Common myeloid progenitor, CD34-positive (primary cell): ENCODE measurements around the gene MAPKAPK2.

Experiments
- CTCF ChIA-PET: fragments of 350-600 bp; sonication (Branson Sonifier 250); formaldehyde crosslinking; loops from one replicate; lab custom pipeline; 2021; ENCODE audit warnings: antibody characterized with exemption; lab: Charles Lee
- POLR2A ChIA-PET: fragments of 350-600 bp; sonication (Branson Sonifier 250); formaldehyde crosslinking; loops from one replicate; lab custom pipeline; 2021; ENCODE audit warnings: antibody characterized with exemption; lab: Charles Lee
- DNase-seq, 3 donors: peaks; one replicate each; pipeline versions ENCODE4 v3.0.0 to v3.0.0-alpha.2; 2013
- H3K27ac ChIP-seq, 2 experiments: 1 replicate in 1 of 2; 2 replicates in 1 of 2; pipeline ENCODE4 v1.7.0; 2013; ENCODE audit warnings: inconsistent platforms in 2 of 2, low read length in 2 of 2, mild to moderate bottlenecking in 2 of 2, low read depth in 1 of 2, moderate library complexity in 1 of 2; ENCODE audit not compliant: severe bottlenecking in 2 of 2, insufficient read depth in 1 of 2, poor library complexity in 1 of 2
- H3K27me3 ChIP-seq, 5 experiments: replicated peaks in 2 of 5; 1 replicate in 3 of 5; 2 replicates in 2 of 5; pipeline versions ENCODE4 v1.6.1 to v1.7.0; 2013; ENCODE audit warnings: low read length in 4 of 5, mild to moderate bottlenecking in 2 of 5, moderate library complexity in 2 of 5, inconsistent platforms in 1 of 5; ENCODE audit not compliant: insufficient read depth in 5 of 5, control insufficient read depth in 4 of 5
- H3K36me3 ChIP-seq, 4 experiments: 1 replicate in 2 of 4; 2 replicates in 2 of 4; pipeline versions ENCODE4 v1.6.1 to v1.7.0; 2013; ENCODE audit warnings: low read length in 3 of 4, control low read depth in 1 of 4, mild to moderate bottlenecking in 1 of 4; ENCODE audit not compliant: control insufficient read depth in 4 of 4, insufficient read depth in 4 of 4
- H3K4me1 ChIP-seq, 4 experiments: 1 replicate in 3 of 4; 2 replicates in 1 of 4; pipeline versions ENCODE4 v1.6.1 to v1.7.1; 2013; ENCODE audit warnings: low read length in 3 of 4, mild to moderate bottlenecking in 3 of 4, control low read depth in 1 of 4, inconsistent platforms in 1 of 4, moderate library complexity in 1 of 4; ENCODE audit not compliant: control insufficient read depth in 4 of 4, insufficient read depth in 4 of 4; ENCODE audit errors: control extremely low read depth in 1 of 4
- H3K4me3 ChIP-seq, 7 experiments: 1 replicate in 4 of 7; 2 replicates in 3 of 7; pipeline versions ENCODE4 v1.5.1 to v1.7.0; 2013; ENCODE audit warnings: mild to moderate bottlenecking in 7 of 7, low read length in 6 of 7, moderate library complexity in 6 of 7, inconsistent platforms in 2 of 7, low read depth in 2 of 7, control low read depth in 1 of 7; ENCODE audit not compliant: insufficient read depth in 4 of 7, control insufficient read depth in 1 of 7; ENCODE audit errors: extremely low read depth in 1 of 7
- H3K9me3 ChIP-seq, 5 experiments: 1 replicate in 4 of 5; 2 replicates in 1 of 5; pipeline versions ENCODE4 v1.6.1 to v1.7.1; 2013; ENCODE audit warnings: low read length in 4 of 5, mild to moderate bottlenecking in 2 of 5, inconsistent platforms in 1 of 5, low read depth in 1 of 5, moderate library complexity in 1 of 5; ENCODE audit not compliant: control insufficient read depth in 4 of 5, insufficient read depth in 2 of 5; ENCODE audit errors: control extremely low read depth in 1 of 5
- WGBS: methylation state at CpG from one replicate; pipeline ENCODE4 v1.1.5; 2013; ENCODE audit not compliant: insufficient coverage; 5-methylcytosine and 5-hydroxymethylcytosine counted together

Gene MAPKAPK2

DNA sequence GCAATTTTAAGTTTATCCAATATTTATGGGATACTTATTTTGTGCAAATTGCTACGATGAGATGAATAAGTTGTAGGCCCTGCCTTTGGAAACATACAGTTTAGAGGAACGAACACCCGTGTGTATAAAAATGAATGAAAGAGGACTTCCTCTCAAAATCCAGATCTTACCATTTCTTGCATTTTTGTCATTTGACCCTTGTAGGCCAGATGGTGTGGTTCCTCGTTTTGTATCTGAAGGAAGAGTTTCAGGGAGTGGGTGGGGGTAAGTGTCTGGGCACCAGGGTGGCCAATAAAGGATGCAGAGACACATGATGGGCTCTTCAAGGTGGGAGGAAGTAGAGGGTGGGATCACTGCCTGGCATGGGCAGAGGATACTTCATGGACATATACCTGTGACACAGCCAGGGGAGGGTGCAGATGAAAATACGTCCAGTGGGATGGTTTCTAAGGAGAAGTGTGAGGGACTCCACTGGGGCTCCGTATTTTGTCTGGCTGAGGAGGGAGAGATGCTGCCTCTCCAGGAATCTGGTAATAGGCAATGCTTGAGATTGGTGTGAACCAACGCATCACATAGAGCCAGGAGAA is 14.4 kb downstream of the MAPKAPK2 start:
- H3K27ac ChIP-seq, result no peak overlapping the region
- ChIA-PET POLR2A (interaction anchor here (0.7 to 0.8 kb wide), 2 partner anchors 8 to 22 kb away, joined by 4 to 5 read pairs; no protein-coding TSS in a partner anchor), CTCF (interaction anchor here (1.3 to 1.5 kb wide), 2 partner anchors 9 to 10 kb away, joined by 4 to 7 read pairs; no protein-coding TSS in a partner anchor)
- no peak overlapping the region for H3K4me3 ChIP-seq
- peak in 2 of 3 donors; percentile 38 to 52 for DNase-seq
- H3K4me1 ChIP-seq, result peaks cover 11 to 44% (median 29%) of the 10 kb centered on the region in 4 experiments
- H3K27me3 ChIP-seq, result no peaks in the 10 kb centered on the region
- peaks cover 4 to 20% (median 17%) of the 10 kb centered on the region in 4 experiments for H3K36me3 ChIP-seq
- 92% methylated on average over 3 of the region's 7 CpGs for whole genome bisulfite sequencing
- no peaks in the 10 kb centered on the region for H3K9me3 ChIP-seq

DNA sequence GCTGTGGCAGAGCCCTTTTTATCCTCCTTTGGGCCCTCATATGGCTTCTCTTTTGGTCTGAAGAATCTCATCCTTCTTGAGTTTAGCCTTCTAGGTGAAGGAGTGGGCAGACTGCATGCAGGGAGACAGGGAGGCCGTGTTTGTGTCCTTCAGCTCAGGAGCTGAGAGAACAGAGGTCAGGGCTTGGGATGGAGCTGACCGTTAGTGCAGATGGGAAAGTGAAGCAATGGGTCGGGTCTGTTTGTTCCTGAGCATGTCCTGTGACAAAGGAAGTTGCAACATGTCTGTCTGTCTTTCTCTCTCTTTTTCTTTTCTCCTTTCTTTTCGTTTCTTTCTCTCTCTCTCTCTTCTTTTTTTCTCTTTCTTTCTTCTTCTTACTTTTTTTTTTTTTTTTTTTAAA is 14.9 kb downstream of the MAPKAPK2 start:
- CTCF ChIA-PET, result interaction anchor here (0.6 to 2.8 kb wide), 5 partner anchors 10 to 106 kb away, joined by 3 to 11 read pairs (median 4); no protein-coding TSS in a partner anchor
- no peaks in the 10 kb centered on the region for H3K9me3 ChIP-seq
- H3K27ac ChIP-seq, result no peak overlapping the region
- peak overlapping the region in 1 of 7 experiments; percentile 6 for H3K4me3 ChIP-seq
- H3K27me3 ChIP-seq, result no peaks in the 10 kb centered on the region
- no CpG with 5 or more reads among the region's 4 CpGs for WGBS
- POLR2A ChIA-PET, result interaction anchor here (0.7 kb wide), 1 partner anchor 21 kb away, joined by 5 read pairs; no protein-coding TSS in a partner anchor
- DNase-seq, result no peak
- peaks cover 4 to 20% (median 17%) of the 10 kb centered on the region in 4 experiments for H3K36me3 ChIP-seq
- peaks cover 13 to 44% (median 28%) of the 10 kb centered on the region in 4 experiments for H3K4me1 ChIP-seq

DNA sequence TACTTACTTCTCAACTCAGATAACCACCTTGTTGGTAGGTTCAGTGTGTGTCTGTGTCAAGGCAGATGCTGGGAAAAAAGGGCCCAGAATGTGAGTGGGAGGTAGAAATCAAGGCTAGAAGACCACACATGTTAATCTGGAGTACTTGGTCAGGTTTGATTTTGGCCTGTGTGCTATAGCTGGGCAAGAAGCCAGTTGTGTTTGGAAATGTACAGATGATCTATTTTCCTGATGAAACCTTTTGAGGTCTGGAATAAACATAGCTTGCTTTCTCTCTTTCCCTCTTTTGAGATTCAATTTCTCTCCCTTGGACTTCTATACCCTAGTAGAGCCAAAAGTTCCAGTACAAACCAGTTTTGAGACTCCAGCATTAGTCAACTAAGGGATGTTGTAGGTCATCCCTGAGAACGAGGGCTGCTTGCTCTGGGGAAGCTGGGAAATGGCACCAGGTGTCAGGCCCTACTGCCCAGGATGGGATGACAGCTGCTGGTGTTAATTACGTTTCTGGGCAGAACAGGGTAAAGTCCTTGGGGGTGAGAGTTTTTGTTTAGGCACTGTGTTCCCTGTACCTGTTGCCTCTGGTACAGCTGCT is 15.8 kb downstream of the MAPKAPK2 start:
- Histone ChIP-seq H3K4me1 (peaks cover 15 to 47% (median 27%) of the 10 kb centered on the region in 4 experiments), H3K27ac (no peak overlapping the region), H3K4me3 (no peak overlapping the region), H3K9me3 (no peaks in the 10 kb centered on the region), H3K27me3 (no peaks in the 10 kb centered on the region), H3K36me3 (peaks cover 4 to 20% (median 15%) of the 10 kb centered on the region in 4 experiments)
- no peak for DNase-seq
- WGBS, result 75% methylated on average over 1 of the region's 2 CpGs
- POLR2A ChIA-PET, result no interaction called here
- CTCF ChIA-PET, result interaction anchor here (1.0 to 2.8 kb wide), 9 partner anchors 9 to 105 kb away, joined by 3 to 11 read pairs (median 4); no protein-coding TSS in a partner anchor

DNA sequence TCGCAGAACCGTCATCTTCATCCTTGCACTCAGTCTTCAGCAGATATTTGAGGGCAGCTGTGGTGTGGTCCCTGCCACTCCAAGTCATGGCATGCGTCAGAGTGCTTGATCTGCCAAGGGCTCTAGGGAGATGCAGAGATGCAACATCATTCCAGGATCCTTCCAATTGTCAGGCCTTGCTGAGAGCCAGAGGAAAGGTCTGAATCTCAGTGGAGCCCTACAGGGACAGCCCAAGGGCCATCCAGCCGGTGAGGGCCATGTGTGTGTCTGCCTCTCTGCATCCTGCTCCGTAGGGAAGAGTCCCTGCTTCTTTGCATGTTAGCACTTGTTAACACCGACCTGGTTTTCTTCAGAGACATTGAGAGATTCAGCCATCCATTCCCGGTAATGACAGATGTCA is 17.6 kb downstream of the MAPKAPK2 start:
- Histone ChIP-seq H3K4me3 (no peak overlapping the region), H3K9me3 (no peaks in the 10 kb centered on the region), H3K27me3 (no peaks in the 10 kb centered on the region), H3K4me1 (peaks cover 15 to 59% (median 37%) of the 10 kb centered on the region in 4 experiments), H3K36me3 (peaks cover 2 to 8% (median 4%) of the 10 kb centered on the region in 4 experiments), H3K27ac (no peak overlapping the region)
- DNase-seq, result no peak
- POLR2A ChIA-PET, result no interaction called here
- 98% methylated on average over 7 of the region's 7 CpGs for WGBS
- CTCF ChIA-PET, result interaction anchor here (1.0 to 2.8 kb wide), 5 partner anchors 14 to 67 kb away, joined by 3 to 11 read pairs (median 4); partner anchors contain the start of gene DYRK3

DNA sequence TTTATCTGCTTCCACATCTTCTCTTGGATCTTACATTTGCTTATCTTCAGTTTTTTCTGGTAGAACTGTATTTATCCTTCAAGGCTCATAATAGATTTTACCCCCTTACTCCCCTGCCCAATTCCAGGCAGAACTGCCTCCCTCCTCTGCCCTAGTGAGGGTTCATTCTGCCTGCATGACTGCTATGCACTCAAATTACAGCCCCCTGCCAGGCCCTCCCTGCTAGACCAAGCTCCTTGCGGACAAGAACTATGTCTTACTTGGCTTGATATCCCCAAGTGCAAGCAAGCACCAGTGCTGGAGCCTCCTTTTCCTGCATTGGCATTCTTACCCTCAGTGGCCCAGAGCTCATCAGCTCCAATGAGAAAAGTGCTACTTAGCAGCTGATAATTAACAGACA is 18.1 kb downstream of the MAPKAPK2 start:
- ChIA-PET POLR2A (no interaction called here), CTCF (interaction anchor here (0.8 to 1.8 kb wide), 6 partner anchors 9 to 68 kb away, joined by 3 to 6 read pairs (median 4); partner anchors contain the start of gene DYRK3)
- 100% methylated on average over 1 of the region's 1 CpG for WGBS
- H3K36me3 ChIP-seq, result peaks cover 0 to 3% (median 1%) of the 10 kb centered on the region in 4 experiments
- no peak overlapping the region for H3K27ac ChIP-seq
- H3K9me3 ChIP-seq, result no peaks in the 10 kb centered on the region
- H3K4me3 ChIP-seq, result no peak overlapping the region
- H3K27me3 ChIP-seq, result no peaks in the 10 kb centered on the region
- peaks cover 19 to 65% (median 43%) of the 10 kb centered on the region in 4 experiments for H3K4me1 ChIP-seq
- DNase-seq, result no peak

DNA sequence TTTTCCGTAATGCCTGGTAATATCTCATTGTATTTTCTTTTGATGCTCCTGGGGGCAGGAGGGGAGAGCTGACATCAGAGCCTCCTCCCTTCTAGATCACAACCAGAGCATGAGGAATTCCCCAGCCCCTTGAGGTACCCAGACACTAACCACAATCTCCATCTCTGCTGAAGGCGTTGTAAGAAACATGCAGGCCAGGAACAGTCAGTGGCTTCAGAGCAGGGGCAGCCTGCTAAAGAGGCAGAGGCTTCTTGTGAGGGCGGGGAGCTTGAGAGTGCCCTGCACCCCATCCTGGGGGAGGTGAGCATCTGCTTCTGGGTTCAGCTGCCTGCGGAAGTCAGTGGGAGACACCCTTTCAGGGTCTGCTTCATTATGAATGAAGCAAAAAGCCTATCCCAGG is 19.0 kb downstream of the MAPKAPK2 start:
- Histone ChIP-seq H3K9me3 (no peaks in the 10 kb centered on the region), H3K27ac (no peak overlapping the region), H3K27me3 (no peaks in the 10 kb centered on the region), H3K4me3 (no peak overlapping the region), H3K4me1 (peaks cover 21 to 69% (median 46%) of the 10 kb centered on the region in 4 experiments), H3K36me3 (no peaks in the 10 kb centered on the region)
- WGBS, result 45% methylated on average over 4 of the region's 4 CpGs
- ChIA-PET CTCF (interaction anchor here (1.0 to 1.8 kb wide), 5 partner anchors 10 to 69 kb away, joined by 3 to 6 read pairs (median 4); partner anchors contain the start of gene DYRK3), POLR2A (no interaction called here)
- DNase-seq, result peak in 2 of 3 donors; percentile 41 to 52
